Right lobe of liver (tissue), 4 donors: ENCODE data around the gene ITGB1BP1.

Source experiments
- CTCF ChIP-seq, 4 donors: fragments of 200-600 bp in 3 of 4; fragments of 450-650 bp in 1 of 4; IDR thresholded peaks; one replicate each; pipeline versions ENCODE4 v1.5.1 to v1.8.0; 2016 to 2022; ENCODE audit warnings: antibody characterized with exemption in 4 of 4, mild to moderate bottlenecking in 2 of 4
- POLR2A ChIP-seq: fragments of 450-650 bp; IDR thresholded peaks from one replicate; pipeline ENCODE4 v1.6.1; 2017; ENCODE audit warnings: antibody characterized with exemption, mild to moderate bottlenecking
- donor health status: DM: no; HTN: no; CAD: no.
- donor health status: DM: no; HTN: no; CAD: no.
- donor health status: DM: no; HTN: yes; CAD: no.

- TF ChIP-seq CTCF (IDR thresholded peaks at IDR 0.05) (no peak), POLR2A (no peak)
Observed at GRCh38 chr2:9465170-9465569, 41.8 kb upstream of the ITGB1BP1 start.
